Keratinocyte (primary cell): Measurements from ENCODE around the gene WDR46. TPM values are rescaled to one million over a fixed set of nuclear protein-coding genes. Genes with fewer than 3 reads are reported as not detected.
A peak's percentile ranks its signal among the peaks of the same experiment; 100 is the strongest.

Source experiments
- DNase-seq: peaks from one replicate; pipeline ENCODE4 v3.0.0-alpha.2; 2011; ENCODE audit warnings: low read depth, missing footprints, low spot score
- FAIRE-seq: peaks from 2 replicates; lab custom pipeline; 2011; peaks lifted over from hg19 to GRCh38; lab: Jason Lieb, UNC
- H2AFZ ChIP-seq: 2 replicates; pipeline ENCODE4 v1.6.0; 2012; ENCODE audit warnings: low read length, control low read depth, inconsistent platforms; ENCODE audit not compliant: control insufficient read depth
- H3K27ac ChIP-seq: 2 replicates; pipeline ENCODE4 v1.5.1; 2011; ENCODE audit warnings: low read length; ENCODE audit not compliant: control insufficient read depth, insufficient read depth
- H3K27me3 ChIP-seq: 3 replicates; pipeline ENCODE4 v1.6.0; 2011; ENCODE audit warnings: low read length; ENCODE audit not compliant: control insufficient read depth, insufficient read depth; ENCODE audit errors: extremely low read depth
- H3K36me3 ChIP-seq, 2 experiments: 2 replicates in 1 of 2; 3 replicates in 1 of 2; pipeline ENCODE4 v1.5.1; 2011; ENCODE audit warnings: low read length in 2 of 2, mild to moderate bottlenecking in 1 of 2; ENCODE audit not compliant: control insufficient read depth in 2 of 2, insufficient read depth in 2 of 2; ENCODE audit errors: extremely low read depth in 1 of 2
- H3K4me1 ChIP-seq: 3 replicates; pipeline ENCODE4 v1.5.1; 2011; ENCODE audit warnings: low read length; ENCODE audit not compliant: control insufficient read depth, insufficient read depth; ENCODE audit errors: extremely low read depth
- H3K4me2 ChIP-seq: 3 replicates; pipeline ENCODE4 v1.6.0; 2011; ENCODE audit warnings: low read depth, low read length; ENCODE audit not compliant: control insufficient read depth, insufficient read depth; ENCODE audit errors: extremely low read depth
- H3K4me3 ChIP-seq, 3 experiments: fragments of 200-600 bp in 1 of 3; sonication (generic) in 1 of 3; 2 replicates in 2 of 3; 3 replicates in 1 of 3; pipeline ENCODE4 v1.5.1; 2011 to 2016; ENCODE audit warnings: low read length in 3 of 3, mild to moderate bottlenecking in 3 of 3, control low read depth in 2 of 3, inconsistent platforms in 1 of 3, low read depth in 1 of 3, mixed read lengths in 1 of 3, mixed run types in 1 of 3, moderate library complexity in 1 of 3; ENCODE audit not compliant: control insufficient read depth in 2 of 3, insufficient read depth in 2 of 3; ENCODE audit errors: extremely low read depth in 1 of 3
- H3K79me2 ChIP-seq: 2 replicates; pipeline ENCODE4 v1.6.0; 2012; ENCODE audit warnings: low read length; ENCODE audit not compliant: control insufficient read depth, insufficient read depth
- H3K9ac ChIP-seq: 3 replicates; pipeline ENCODE4 v1.6.0; 2011; ENCODE audit warnings: low read length; ENCODE audit not compliant: control insufficient read depth, insufficient read depth; ENCODE audit errors: extremely low read depth
- H3K9me1 ChIP-seq: 3 replicates; pipeline ENCODE4 v1.6.0; 2011; ENCODE audit warnings: low read length; ENCODE audit not compliant: control insufficient read depth, insufficient read depth; ENCODE audit errors: extremely low read depth
- H3K9me3 ChIP-seq: 2 replicates; pipeline ENCODE4 v1.5.1; 2012; ENCODE audit warnings: low read depth, low read length; ENCODE audit not compliant: control insufficient read depth
- H4K20me1 ChIP-seq: 3 replicates; pipeline ENCODE4 v1.6.0; 2011; ENCODE audit warnings: low read length; ENCODE audit not compliant: control insufficient read depth, insufficient read depth; ENCODE audit errors: extremely low read depth
- CTCF ChIP-seq, 3 experiments: IDR thresholded peaks in 1 of 3; conservative IDR thresholded peaks in 1 of 3; optimal IDR thresholded peaks in 1 of 3; 2 replicates in 2 of 3; 3 replicates in 1 of 3; pipeline versions ENCODE3 to v1.5.1; 2011; ENCODE audit warnings: low read length in 3 of 3, mild to moderate bottlenecking in 3 of 3, moderate library complexity in 2 of 3, control low read depth in 1 of 3, inconsistent platforms in 1 of 3; ENCODE audit not compliant: insufficient read depth in 2 of 3; ENCODE audit errors: extremely low read depth in 1 of 3
- EZH2 ChIP-seq: IDR thresholded peaks from one replicate; pipeline ENCODE4 v1.6.1; 2012; ENCODE audit warnings: inconsistent platforms, mild to moderate bottlenecking, low read length, moderate library complexity
- dilution Hi-C: fragments of 300-500 bp; cut with MboI; formaldehyde crosslinking; loops from one replicate; pipeline ENCODE4 v1.7.0; 2020; ENCODE audit warnings: low sequenced_read_pairs; ENCODE audit not compliant: extremely low pct_ligation_motif_present
- polyA plus RNA-seq, 5 experiments: library from polyadenylated mRNA; depleted of rRNA in 3 of 5; stranded (reverse) in 3 of 5; stranded (forward) in 1 of 5; unstranded in 1 of 5; fragments of >200 nt; gene quantifications; 1 replicate in 1 of 5; 2 replicates in 3 of 5; 3 replicates in 1 of 5; pipeline versions ENCODE4 v1.2.1 to v1.2.3, GENCODE V29; 2011 to 2012; ENCODE audit warnings: missing spikeins in 2 of 5, low read depth in 1 of 5, low replicate concordance in 1 of 5

The WDR46 gene
- polyA plus RNA-seq, 1 donor (not counting 4 experiments of a cell fraction or from before 2014, with no cell fraction given) = 43.0 TPM

- H3K4me3 ChIP-seq = peak overlapping the region in 1 of 3 experiments; percentile 80
- no peak for DNase-seq
- dilution Hi-C loops = no loop called here
- peak overlapping the region; percentile 78 for H2AFZ ChIP-seq
- no peaks in the 10 kb centered on the region for H3K27me3 ChIP-seq
- H3K9me3 ChIP-seq = no peaks in the 10 kb centered on the region
- H4K20me1 ChIP-seq = no peaks in the 10 kb centered on the region
- H3K36me3 ChIP-seq = peaks cover 10 to 17% of the 10 kb centered on the region in 2 experiments
- H3K4me2 ChIP-seq = peak overlapping the region; percentile 85
- FAIRE-seq = no peak
- TF ChIP-seq CTCF (optimal IDR thresholded peaks at IDR 0.05 in 1 of 3, IDR thresholded peaks at IDR 0.05 in 1 of 3, conservative IDR thresholded peaks at IDR 0.05 in 1 of 3; ENCODE audit: extremely low read depth in 1 of 3, insufficient read depth in 2 of 3, low read length in 3 of 3) (no peak), EZH2 (no peak)
- no peak overlapping the region for H3K9ac ChIP-seq
- peaks cover 34% of the 10 kb centered on the region for H3K4me1 ChIP-seq
- H3K79me2 ChIP-seq = peaks cover 33% of the 10 kb centered on the region
- no peaks in the 10 kb centered on the region for H3K9me1 ChIP-seq
- H3K27ac ChIP-seq = no peak overlapping the region
Measured at GRCh38 chr6:33324125-33324524, 35.1 kb upstream of the WDR46 start.

GRCh38 chr6:33323623-33323948 is 34.5 kb upstream of the WDR46 start:
- peak overlapping the region; percentile 78 for H2AFZ ChIP-seq
- H3K36me3 ChIP-seq = peaks cover 15 to 23% of the 10 kb centered on the region in 2 experiments
- peak overlapping the region; percentile 91 for H3K9ac ChIP-seq
- peaks cover 39% of the 10 kb centered on the region for H3K4me1 ChIP-seq
- no peak for FAIRE-seq
- H3K27me3 ChIP-seq = no peaks in the 10 kb centered on the region
- TF ChIP-seq CTCF (optimal IDR thresholded peaks at IDR 0.05 in 1 of 3, IDR thresholded peaks at IDR 0.05 in 1 of 3, conservative IDR thresholded peaks at IDR 0.05 in 1 of 3; ENCODE audit: extremely low read depth in 1 of 3, insufficient read depth in 2 of 3, low read length in 3 of 3) (no peak), EZH2 (no peak)
- no peaks in the 10 kb centered on the region for H3K9me1 ChIP-seq
- H3K79me2 ChIP-seq = peaks cover 38% of the 10 kb centered on the region
- dilution Hi-C loops = no loop called here
- no peaks in the 10 kb centered on the region for H3K9me3 ChIP-seq
- DNase-seq = no peak
- H3K4me2 ChIP-seq = peak overlapping the region; percentile 85
- peak overlapping the region; percentile 51 to 80 (median 65) for H3K4me3 ChIP-seq
- H3K27ac ChIP-seq = peak overlapping the region; percentile 22
- H4K20me1 ChIP-seq = no peaks in the 10 kb centered on the region
